ENCODE measurements around the gene LDOC1.

GRCh38 chrX:141201962-141202361, 25.0 kb upstream of the LDOC1 start:
- no peak for TF ChIP-seq CTCF (IDR thresholded peaks at IDR 0.05)
- TF ChIP-seq EP300 (IDR thresholded peaks at IDR 0.05): no peak
- no peak for TF ChIP-seq POLR2A (IDR thresholded peaks at IDR 0.05)
- TF ChIP-seq POLR2AphosphoS5 (IDR thresholded peaks at IDR 0.05): no peak
